ACC112 (cell line): Measurements from ENCODE around the gene SPAG6.
"Not testable (repeated sequence)": the region's sequence is repeated elsewhere in the genome, so short reads cannot be mapped to it uniquely, and the experiment has no call there.

Source experiments
- H2AFZ ChIP-seq: fragments of 200-600 bp; sonication (generic); one replicate; pipeline ENCODE4 v1.6.0; 2017; ENCODE audit warnings: antibody characterized with exemption, low read length; ENCODE audit not compliant: unreplicated experiment
- H3K27ac ChIP-seq: fragments of 200-600 bp; sonication (generic); 2 replicates; pipeline ENCODE4 v1.5.1; 2014; ENCODE audit warnings: low read depth, mild to moderate bottlenecking, antibody characterized with exemption, low read length, moderate library complexity
- H3K27me3 ChIP-seq: fragments of 200-600 bp; sonication (generic); 2 replicates; pipeline ENCODE4 v1.6.1; 2014; ENCODE audit warnings: mild to moderate bottlenecking, antibody characterized with exemption, low read length, moderate library complexity, mixed read lengths; ENCODE audit not compliant: insufficient read depth
- H3K36me3 ChIP-seq: fragments of 200-600 bp; sonication (generic); 2 replicates; pipeline ENCODE4 v1.6.1; 2016; ENCODE audit warnings: mild to moderate bottlenecking, antibody characterized with exemption, low read length, moderate library complexity, mixed read lengths; ENCODE audit not compliant: insufficient read depth
- H3K4me1 ChIP-seq: fragments of 200-600 bp; sonication (generic); one replicate; pipeline ENCODE4 v1.6.1; 2016; ENCODE audit warnings: low read length, mixed read lengths; ENCODE audit not compliant: insufficient read depth, unreplicated experiment, control insufficient read depth
- H3K4me3 ChIP-seq: fragments of 200-600 bp; sonication (generic); 2 replicates; pipeline ENCODE4 v1.5.1; 2014; ENCODE audit warnings: mild to moderate bottlenecking, low read depth, low read length
- H3K79me2 ChIP-seq: fragments of 200-600 bp; sonication (generic); one replicate; pipeline ENCODE4 v1.6.0; 2016; ENCODE audit warnings: low read length; ENCODE audit not compliant: control insufficient read depth, unreplicated experiment, insufficient read depth

SPAG6 gene

DNA sequence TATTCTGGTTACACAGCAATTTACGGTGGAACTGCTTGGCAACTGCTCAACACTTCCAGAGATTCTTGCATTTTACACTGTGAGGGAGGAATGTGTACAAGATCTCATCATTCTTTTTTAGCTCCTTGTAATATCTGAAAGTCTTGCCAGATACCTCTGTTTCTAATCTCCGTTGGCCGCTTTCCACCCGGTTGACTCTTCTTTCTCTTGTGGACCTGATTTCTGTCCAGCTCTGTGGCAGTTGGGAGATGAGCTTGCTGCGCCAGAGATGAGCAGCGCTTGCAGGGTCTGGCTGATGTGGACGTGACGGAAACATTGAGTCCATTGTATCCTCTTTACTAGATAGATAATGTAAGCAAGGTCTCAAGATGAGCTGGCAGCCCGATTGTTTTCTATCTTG is 27.6 kb downstream of the SPAG6 start:
- Histone ChIP-seq H3K27ac (no peak overlapping the region), H3K79me2 (no peaks in the 10 kb centered on the region), H3K36me3 (no peaks in the 10 kb centered on the region), H2AFZ (peak overlapping the region; percentile 32), H3K4me1 (no peaks in the 10 kb centered on the region), H3K4me3 (no peak overlapping the region), H3K27me3 (0 out of 2 replicates have a peak, but pooled peaks cover 3% of the 10 kb centered on the region)

DNA sequence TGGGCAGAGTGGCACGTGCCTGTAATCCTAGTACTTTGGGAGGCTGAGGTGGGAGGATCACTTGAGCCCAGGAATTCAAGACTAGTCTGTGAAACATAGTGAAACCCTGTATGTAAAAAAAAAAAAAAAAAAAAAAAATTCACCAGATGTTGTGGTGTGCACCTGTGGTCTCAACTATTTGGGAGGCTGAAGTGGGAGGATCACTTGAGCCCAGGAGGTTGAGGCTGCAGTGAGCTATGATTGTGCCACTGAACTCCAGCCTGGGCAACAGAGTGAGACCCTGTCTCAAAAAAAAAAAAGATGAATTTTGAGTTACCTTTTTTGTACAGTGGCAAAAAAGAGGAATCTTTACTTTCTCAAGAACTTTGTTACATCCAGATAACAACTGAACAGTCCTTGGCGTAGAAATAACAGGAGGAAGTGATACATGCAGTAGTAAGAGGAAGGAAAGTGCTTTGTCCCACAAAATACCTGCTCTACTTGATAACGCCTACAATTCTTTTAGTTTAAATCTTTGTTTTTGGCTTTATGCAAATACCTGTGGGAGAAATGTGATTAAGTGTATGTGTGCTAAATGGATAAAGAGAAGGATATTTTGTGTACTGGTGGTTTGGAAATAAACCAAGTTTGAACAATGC is 29.3 kb downstream of the SPAG6 start:
- Histone ChIP-seq H3K36me3 (no peaks in the 10 kb centered on the region), H2AFZ (no peak overlapping the region), H3K27me3 (0 out of 2 replicates have a peak, but pooled peaks cover 3% of the 10 kb centered on the region), H3K79me2 (no peaks in the 10 kb centered on the region), H3K4me1 (no peaks in the 10 kb centered on the region), H3K4me3 (no peak overlapping the region), H3K27ac (no peak overlapping the region)

GRCh38 chr10:22379059-22379458 is 33.8 kb downstream of the SPAG6 start:
- no peaks in the 10 kb centered on the region for H3K4me1 ChIP-seq
- H3K27ac ChIP-seq: no peak overlapping the region
- no peak overlapping the region for H3K4me3 ChIP-seq
- no peaks in the 10 kb centered on the region for H3K27me3 ChIP-seq
- no peaks in the 10 kb centered on the region for H3K79me2 ChIP-seq
- no peak overlapping the region for H2AFZ ChIP-seq
- H3K36me3 ChIP-seq: no peaks in the 10 kb centered on the region

GRCh38 chr10:22381262-22381661 is 36.0 kb downstream of the SPAG6 start:
- no peak overlapping the region for H2AFZ ChIP-seq
- H3K4me3 ChIP-seq: no peak overlapping the region
- H3K27me3 ChIP-seq: no peaks in the 10 kb centered on the region
- no peak overlapping the region for H3K27ac ChIP-seq
- no peaks in the 10 kb centered on the region for H3K36me3 ChIP-seq
- no peaks in the 10 kb centered on the region for H3K79me2 ChIP-seq
- no peaks in the 10 kb centered on the region for H3K4me1 ChIP-seq

GRCh38 chr10:22386503-22386902 is 41.2 kb downstream of the SPAG6 start:
- H3K79me2 ChIP-seq: no peaks in the 10 kb centered on the region
- no peaks in the 10 kb centered on the region for H3K4me1 ChIP-seq
- H3K36me3 ChIP-seq: no peaks in the 10 kb centered on the region
- H2AFZ ChIP-seq: no peak overlapping the region
- no peak overlapping the region for H3K4me3 ChIP-seq
- H3K27ac ChIP-seq: no peak overlapping the region
- no peaks in the 10 kb centered on the region for H3K27me3 ChIP-seq

GRCh38 chr10:22389856-22390589 is 44.7 kb downstream of the SPAG6 start:
- Histone ChIP-seq H3K4me3 (no peak overlapping the region), H2AFZ (no peak overlapping the region), H3K4me1 (no peaks in the 10 kb centered on the region), H3K27me3 (no peaks in the 10 kb centered on the region), H3K27ac (no peak overlapping the region), H3K79me2 (no peaks in the 10 kb centered on the region), H3K36me3 (no peaks in the 10 kb centered on the region)

DNA sequence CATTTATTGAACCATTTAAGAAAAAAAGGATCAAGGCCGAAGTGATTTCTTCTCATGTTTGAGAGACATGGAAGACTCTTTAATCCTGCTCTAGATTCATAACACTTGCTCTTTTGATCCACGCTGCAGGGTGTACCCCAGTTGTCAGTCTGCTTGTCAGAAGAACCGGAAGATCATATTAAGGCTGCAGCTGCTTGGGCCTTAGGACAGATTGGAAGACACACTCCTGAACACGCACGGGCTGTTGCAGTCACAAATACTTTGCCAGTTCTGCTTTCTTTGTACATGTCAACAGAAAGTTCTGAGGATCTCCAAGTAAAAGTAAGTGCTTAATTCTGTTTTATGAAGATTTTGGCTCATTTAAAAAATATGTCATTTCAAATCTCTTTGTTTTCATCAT is 46.3 kb downstream of the SPAG6 start:
- no peaks in the 10 kb centered on the region for H3K4me1 ChIP-seq
- H3K4me3 ChIP-seq: no peak overlapping the region
- no peak overlapping the region for H3K27ac ChIP-seq
- H2AFZ ChIP-seq: no peak overlapping the region
- no peaks in the 10 kb centered on the region for H3K79me2 ChIP-seq
- H3K27me3 ChIP-seq: no peaks in the 10 kb centered on the region
- no peaks in the 10 kb centered on the region for H3K36me3 ChIP-seq

- H3K27ac ChIP-seq, H2AFZ ChIP-seq, H3K79me2 ChIP-seq: not testable (repeated sequence)
Measured at GRCh38 chr10:22396195-22396594, 50.9 kb downstream of the SPAG6 start.

GRCh38 chr10:22406916-22407315 is 61.6 kb downstream of the SPAG6 start:
- H3K4me1 ChIP-seq, H3K36me3 ChIP-seq, H3K27ac ChIP-seq, H3K27me3 ChIP-seq, H2AFZ ChIP-seq, H3K4me3 ChIP-seq, H3K79me2 ChIP-seq: not testable (repeated sequence)

More at GRCh38 chr10:22396195-22396594, 50.9 kb downstream of the SPAG6 start:
- H3K4me3 ChIP-seq, H3K27me3 ChIP-seq, H3K4me1 ChIP-seq, H3K36me3 ChIP-seq: not testable (repeated sequence)

DNA sequence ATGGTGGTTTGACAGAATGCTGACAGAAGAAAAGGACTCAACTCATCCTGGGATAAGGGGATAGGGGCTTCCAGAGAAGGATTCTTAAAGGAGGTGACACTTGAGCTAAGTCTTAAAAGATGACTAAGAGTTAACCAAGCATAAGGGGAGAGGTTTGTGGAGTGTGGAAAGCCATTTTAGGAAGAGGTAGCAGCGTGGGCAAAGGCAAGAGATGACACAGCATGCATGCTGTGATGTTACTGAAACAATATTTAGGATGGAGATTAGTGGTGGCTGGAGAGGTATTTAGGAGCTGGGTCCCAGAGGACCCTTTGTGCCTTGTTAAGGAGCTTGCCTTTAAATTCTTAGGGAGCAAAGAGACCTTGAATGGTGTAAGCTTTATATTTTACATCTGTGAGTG is 65.1 kb downstream of the SPAG6 start:
- Histone ChIP-seq H2AFZ (no peak overlapping the region), H3K36me3 (no peaks in the 10 kb centered on the region), H3K4me1 (no peaks in the 10 kb centered on the region)

DNA sequence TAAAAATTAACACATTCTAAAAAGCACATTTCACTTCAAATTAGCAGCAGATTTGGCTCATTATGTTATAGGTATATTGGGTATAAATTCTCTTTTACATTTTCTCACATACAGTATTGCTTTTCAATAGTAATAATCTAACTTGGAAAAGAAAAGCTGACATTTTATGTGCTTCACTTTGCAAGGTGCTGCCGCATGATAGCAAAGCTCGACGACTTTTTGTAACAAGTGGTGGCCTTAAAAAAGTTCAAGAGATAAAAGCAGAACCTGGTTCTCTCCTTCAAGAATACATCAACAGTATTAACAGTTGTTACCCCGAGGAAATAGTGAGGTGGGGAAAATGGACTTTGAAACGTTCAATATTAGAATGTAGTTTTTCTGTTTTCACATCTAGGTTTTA is 65.5 kb downstream of the SPAG6 start:
- H3K4me3 ChIP-seq: no peak overlapping the region
- no peaks in the 10 kb centered on the region for H3K27me3 ChIP-seq
- no peak overlapping the region for H2AFZ ChIP-seq
- no peaks in the 10 kb centered on the region for H3K36me3 ChIP-seq
- no peaks in the 10 kb centered on the region for H3K79me2 ChIP-seq
- no peaks in the 10 kb centered on the region for H3K4me1 ChIP-seq
- H3K27ac ChIP-seq: no peak overlapping the region

More for the DNA sequence above, 65.1 kb downstream of the SPAG6 start:
- Histone ChIP-seq H3K4me3 (no peak overlapping the region), H3K27ac (no peak overlapping the region), H3K79me2 (no peaks in the 10 kb centered on the region), H3K27me3 (no peaks in the 10 kb centered on the region)
